ENCODE data around the gene TFDP2.

Gene TFDP2

DNA sequence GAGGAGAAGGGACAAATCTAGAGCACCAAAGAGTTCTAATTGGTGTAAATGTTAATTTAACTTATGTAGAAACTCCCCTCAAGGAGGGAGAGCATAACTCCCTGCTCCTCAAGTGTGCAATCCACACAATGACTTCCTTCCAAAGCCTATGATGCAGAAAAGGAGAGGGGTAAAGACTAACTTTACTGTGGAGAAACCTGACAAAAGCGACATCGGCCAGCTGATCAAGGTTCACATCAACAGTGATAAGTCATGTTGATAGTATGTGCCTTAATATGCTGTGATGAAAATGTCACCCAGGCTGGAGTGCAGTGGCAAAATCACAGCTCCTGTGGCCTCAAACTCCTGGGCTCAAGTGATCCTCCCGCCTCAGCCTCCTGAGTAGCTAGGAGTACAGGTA, 76.5 kb downstream of the TFDP2 start:
- H3K9me3 ChIP-seq (ENCODE audit: insufficient read depth, low read length), result no peaks in the 10 kb centered on the region
- no peaks in the 10 kb centered on the region for H3K36me3 ChIP-seq (replicated peaks; ENCODE audit: low read depth, low read length)
- H3K4me3 ChIP-seq (ENCODE audit: low read length), result no peak overlapping the region
- no peaks in the 10 kb centered on the region for H4K20me1 ChIP-seq (ENCODE audit: insufficient read depth, low read length)
- H2AFZ ChIP-seq (ENCODE audit: low read depth, low read length), result no peak overlapping the region
- H3K27ac ChIP-seq (ENCODE audit: low read length), result no peak overlapping the region
- H3K27me3 ChIP-seq (ENCODE audit: low read depth, low read length), result no peaks in the 10 kb centered on the region
- no peak for TF ChIP-seq EZH2phosphoT487 (IDR thresholded peaks at IDR 0.05; ENCODE audit: low read depth)
- TF ChIP-seq, protein P1, sequence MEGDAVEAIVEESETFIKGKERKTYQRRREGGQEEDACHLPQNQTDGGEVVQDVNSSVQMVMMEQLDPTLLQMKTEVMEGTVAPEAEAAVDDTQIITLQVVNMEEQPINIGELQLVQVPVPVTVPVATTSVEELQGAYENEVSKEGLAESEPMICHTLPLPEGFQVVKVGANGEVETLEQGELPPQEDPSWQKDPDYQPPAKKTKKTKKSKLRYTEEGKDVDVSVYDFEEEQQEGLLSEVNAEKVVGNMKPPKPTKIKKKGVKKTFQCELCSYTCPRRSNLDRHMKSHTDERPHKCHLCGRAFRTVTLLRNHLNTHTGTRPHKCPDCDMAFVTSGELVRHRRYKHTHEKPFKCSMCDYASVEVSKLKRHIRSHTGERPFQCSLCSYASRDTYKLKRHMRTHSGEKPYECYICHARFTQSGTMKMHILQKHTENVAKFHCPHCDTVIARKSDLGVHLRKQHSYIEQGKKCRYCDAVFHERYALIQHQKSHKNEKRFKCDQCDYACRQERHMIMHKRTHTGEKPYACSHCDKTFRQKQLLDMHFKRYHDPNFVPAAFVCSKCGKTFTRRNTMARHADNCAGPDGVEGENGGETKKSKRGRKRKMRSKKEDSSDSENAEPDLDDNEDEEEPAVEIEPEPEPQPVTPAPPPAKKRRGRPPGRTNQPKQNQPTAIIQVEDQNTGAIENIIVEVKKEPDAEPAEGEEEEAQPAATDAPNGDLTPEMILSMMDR (IDR thresholded peaks at IDR 0.05; ENCODE audit: low read depth, low read length), result no peak
- no peaks in the 10 kb centered on the region for H3K79me2 ChIP-seq (ENCODE audit: low read length)
- no peak overlapping the region for H3K9ac ChIP-seq (ENCODE audit: low read length)
- H3K4me1 ChIP-seq (ENCODE audit: low read length), result no peaks in the 10 kb centered on the region
- no peak overlapping the region for H3K4me2 ChIP-seq (ENCODE audit: low read length)

DNA sequence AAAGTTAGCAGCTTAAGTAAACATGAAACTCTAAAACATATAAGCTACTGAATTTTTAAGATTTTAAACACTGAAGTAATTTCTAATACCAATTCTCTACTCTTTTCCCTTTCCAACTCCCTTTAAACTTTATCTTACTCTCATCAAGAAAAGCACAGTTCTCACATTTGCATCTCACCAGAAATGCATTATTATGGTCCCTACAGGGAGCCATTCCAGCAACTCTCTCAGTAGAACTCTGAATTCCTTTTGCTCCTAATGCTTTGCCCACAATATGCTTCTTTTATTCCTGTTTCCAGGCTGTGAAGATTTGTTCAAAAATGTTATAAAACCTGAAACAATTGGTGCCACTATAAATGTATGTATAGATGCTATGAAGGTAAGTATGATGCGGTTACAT, 83.4 kb downstream of the TFDP2 start:
- Histone ChIP-seq H3K36me3 (replicated peaks; ENCODE audit: low read depth, low read length) (no peaks in the 10 kb centered on the region), H3K4me2 (ENCODE audit: low read length) (no peak overlapping the region)

DNA sequence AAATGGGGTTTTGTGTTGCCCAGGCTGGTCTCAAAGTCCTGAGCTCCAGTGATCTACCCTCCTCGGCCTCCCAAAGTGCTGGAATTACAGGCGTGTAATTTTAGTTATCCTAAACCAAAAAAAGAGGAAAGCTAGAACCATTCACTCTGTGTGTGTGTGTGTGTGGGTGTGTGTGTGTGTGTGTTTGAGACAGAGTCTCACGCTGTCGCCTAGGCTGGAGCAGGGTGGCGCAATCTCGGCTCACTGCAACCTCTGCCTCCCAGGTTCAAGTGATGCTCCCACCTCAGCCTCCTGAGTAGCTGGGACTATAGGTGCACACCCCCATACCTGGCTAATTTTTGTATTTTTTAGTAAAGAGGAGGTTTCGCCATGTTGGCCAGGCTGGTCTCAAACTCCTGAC, 84.0 kb downstream of the TFDP2 start:
- Histone ChIP-seq H2AFZ (ENCODE audit: low read depth, low read length) (no peak overlapping the region), H3K9me3 (ENCODE audit: insufficient read depth, low read length) (no peaks in the 10 kb centered on the region), H3K79me2 (ENCODE audit: low read length) (no peaks in the 10 kb centered on the region), H4K20me1 (ENCODE audit: insufficient read depth, low read length) (no peaks in the 10 kb centered on the region), H3K4me1 (ENCODE audit: low read length) (no peaks in the 10 kb centered on the region), H3K9ac (ENCODE audit: low read length) (no peak overlapping the region), H3K27ac (ENCODE audit: low read length) (no peak overlapping the region), H3K36me3 (replicated peaks; ENCODE audit: low read depth, low read length) (no peaks in the 10 kb centered on the region), H3K4me3 (ENCODE audit: low read length) (no peak overlapping the region), H3K27me3 (ENCODE audit: low read depth, low read length) (no peaks in the 10 kb centered on the region), H3K4me2 (ENCODE audit: low read length) (no peak overlapping the region)
- TF ChIP-seq, protein P1 (IDR thresholded peaks at IDR 0.05; ENCODE audit: low read depth, low read length), result no peak
- no peak for TF ChIP-seq EZH2phosphoT487 (IDR thresholded peaks at IDR 0.05; ENCODE audit: low read depth)

More for the DNA sequence above, 83.4 kb downstream of the TFDP2 start:
- no peaks in the 10 kb centered on the region for H3K27me3 ChIP-seq (ENCODE audit: low read depth, low read length)
- no peaks in the 10 kb centered on the region for H3K79me2 ChIP-seq (ENCODE audit: low read length)
- no peak overlapping the region for H3K9ac ChIP-seq (ENCODE audit: low read length)
- no peak overlapping the region for H3K27ac ChIP-seq (ENCODE audit: low read length)
- no peak overlapping the region for H2AFZ ChIP-seq (ENCODE audit: low read depth, low read length)
- H3K9me3 ChIP-seq (ENCODE audit: insufficient read depth, low read length), result no peaks in the 10 kb centered on the region
- no peaks in the 10 kb centered on the region for H4K20me1 ChIP-seq (ENCODE audit: insufficient read depth, low read length)
- no peaks in the 10 kb centered on the region for H3K4me1 ChIP-seq (ENCODE audit: low read length)
- no peak overlapping the region for H3K4me3 ChIP-seq (ENCODE audit: low read length)
- TF ChIP-seq, protein P1 (IDR thresholded peaks at IDR 0.05; ENCODE audit: low read depth, low read length), result no peak

DNA sequence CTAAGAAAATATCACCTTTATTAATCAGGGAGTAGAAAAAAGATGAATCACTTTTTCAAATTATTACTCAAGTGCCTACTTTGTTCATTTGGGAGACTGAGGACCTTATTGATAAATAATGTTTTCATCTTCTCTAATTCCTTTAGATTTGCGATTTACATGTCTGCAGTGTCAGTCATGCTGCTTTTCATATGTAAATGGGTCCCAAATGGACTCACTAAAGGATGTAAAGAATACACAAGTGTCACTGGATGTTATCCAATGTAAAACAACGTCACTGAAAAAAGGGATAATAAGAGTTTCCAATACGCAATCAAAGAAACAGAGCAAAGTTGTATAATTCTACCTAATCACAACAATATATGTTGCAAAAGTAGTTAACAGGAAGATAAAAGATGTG, 84.9 kb downstream of the TFDP2 start:
- H2AFZ ChIP-seq (ENCODE audit: low read depth, low read length), result no peak overlapping the region
- H3K27ac ChIP-seq (ENCODE audit: low read length), result no peak overlapping the region
- H3K36me3 ChIP-seq (replicated peaks; ENCODE audit: low read depth, low read length), result no peaks in the 10 kb centered on the region
- H3K4me2 ChIP-seq (ENCODE audit: low read length), result no peak overlapping the region
- no peaks in the 10 kb centered on the region for H3K27me3 ChIP-seq (ENCODE audit: low read depth, low read length)
- no peaks in the 10 kb centered on the region for H3K4me1 ChIP-seq (ENCODE audit: low read length)
- TF ChIP-seq, protein P1 (IDR thresholded peaks at IDR 0.05; ENCODE audit: low read depth, low read length), result no peak
- no peak for TF ChIP-seq EZH2phosphoT487 (IDR thresholded peaks at IDR 0.05; ENCODE audit: low read depth)
- H4K20me1 ChIP-seq (ENCODE audit: insufficient read depth, low read length), result no peaks in the 10 kb centered on the region
- H3K4me3 ChIP-seq (ENCODE audit: low read length), result no peak overlapping the region
- H3K9me3 ChIP-seq (ENCODE audit: insufficient read depth, low read length), result no peaks in the 10 kb centered on the region
- H3K79me2 ChIP-seq (ENCODE audit: low read length), result no peaks in the 10 kb centered on the region
- H3K9ac ChIP-seq (ENCODE audit: low read length), result no peak overlapping the region

Measured in OCI-LY3 (cell line).